Measurements from ENCODE around the gene FBXL2. TPM values are rescaled to one million over a fixed set of nuclear protein-coding genes. Genes with fewer than 3 reads are reported as not detected.
"Not testable (repeated sequence)": the region's sequence is repeated elsewhere in the genome, so short reads cannot be mapped to it uniquely, and the experiment has no call there.

Gene FBXL2
- total RNA-seq, 1 donor from 2014 or later: 70.8 TPM

DNA sequence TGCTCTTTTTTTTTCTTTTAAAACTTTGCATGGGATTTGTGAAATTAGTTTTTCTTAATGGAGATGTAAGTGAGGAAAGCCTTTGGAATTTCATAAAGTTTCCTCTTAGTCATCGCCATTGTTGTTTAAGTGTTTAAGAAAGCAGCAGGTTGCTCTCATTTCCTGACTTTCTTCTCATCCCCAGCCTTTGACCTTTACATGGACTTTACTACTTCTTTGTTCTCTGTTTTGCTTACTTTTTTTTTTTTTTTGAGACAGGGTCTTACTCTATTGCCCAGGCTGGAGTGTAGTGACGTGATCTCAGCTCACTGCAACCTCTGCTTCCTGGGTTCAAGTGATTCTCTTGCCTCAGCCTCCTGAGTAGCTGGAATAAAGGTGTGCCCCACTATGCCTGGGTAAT lies 38.6 kb downstream of the FBXL2 start:
- DNase-seq: no peak

DNA sequence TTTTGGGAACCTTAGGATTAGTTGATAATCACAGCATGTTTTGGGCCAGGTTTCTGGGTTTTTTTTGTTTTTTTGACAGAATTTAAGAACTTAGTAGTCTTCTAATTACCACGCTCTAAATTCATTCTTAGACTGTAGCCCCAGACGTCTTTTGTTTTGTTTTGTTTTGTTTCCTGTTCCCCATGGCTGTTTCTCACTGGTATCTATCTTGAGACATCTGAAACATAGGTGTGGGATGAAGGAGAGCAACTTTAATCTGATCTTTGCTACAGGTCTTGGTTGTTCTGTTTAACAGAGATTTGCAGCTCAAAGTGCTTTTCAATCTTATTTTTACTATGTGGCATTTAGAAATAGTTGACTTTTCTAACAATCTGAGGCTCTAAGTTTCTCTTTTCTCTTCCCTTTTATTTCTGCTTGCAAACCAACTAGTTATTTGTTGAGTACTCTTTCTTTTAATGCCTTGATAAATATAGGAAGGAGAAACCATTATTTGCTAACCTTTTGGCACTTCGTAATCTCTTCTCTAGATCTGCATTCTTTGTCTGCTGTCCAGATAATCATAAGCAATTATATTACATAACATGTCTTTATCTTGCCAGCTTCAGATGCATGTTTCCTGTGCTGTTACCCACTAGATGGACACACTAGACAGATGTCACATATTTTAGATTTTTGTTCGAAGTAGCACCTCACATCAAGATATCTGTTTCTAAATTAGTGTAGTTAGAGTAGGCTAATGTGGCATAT lies 40.9 kb downstream of the FBXL2 start:
- DNase-seq: no peak

- DNase-seq: no peak
Measured at GRCh38 chr3:33318710-33319380, 41.6 kb downstream of the FBXL2 start.

- no peak for DNase-seq
Measured at GRCh38 chr3:33322412-33322811, 45.2 kb downstream of the FBXL2 start.

- no peak for DNase-seq
Measured at GRCh38 chr3:33331414-33331813, 54.2 kb downstream of the FBXL2 start.

DNA sequence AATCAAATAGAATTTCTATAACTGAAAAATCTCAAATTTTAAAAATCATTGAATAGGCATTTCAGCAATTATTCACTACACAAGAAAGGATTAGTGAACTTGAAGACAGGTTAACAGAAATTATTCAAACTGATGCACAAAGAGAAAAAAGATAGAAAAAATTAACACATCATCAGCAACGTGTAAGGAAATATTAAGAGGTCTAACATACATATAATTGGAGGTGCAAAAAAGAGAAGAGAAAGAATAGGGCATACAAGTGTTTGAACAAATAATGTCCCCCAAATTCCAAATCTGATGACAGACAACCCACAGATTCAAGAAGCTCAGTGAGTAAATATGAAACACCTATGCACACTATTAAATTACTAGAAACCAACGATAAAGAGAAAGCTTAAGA lies 57.1 kb downstream of the FBXL2 start:
- no peak for DNase-seq

DNA sequence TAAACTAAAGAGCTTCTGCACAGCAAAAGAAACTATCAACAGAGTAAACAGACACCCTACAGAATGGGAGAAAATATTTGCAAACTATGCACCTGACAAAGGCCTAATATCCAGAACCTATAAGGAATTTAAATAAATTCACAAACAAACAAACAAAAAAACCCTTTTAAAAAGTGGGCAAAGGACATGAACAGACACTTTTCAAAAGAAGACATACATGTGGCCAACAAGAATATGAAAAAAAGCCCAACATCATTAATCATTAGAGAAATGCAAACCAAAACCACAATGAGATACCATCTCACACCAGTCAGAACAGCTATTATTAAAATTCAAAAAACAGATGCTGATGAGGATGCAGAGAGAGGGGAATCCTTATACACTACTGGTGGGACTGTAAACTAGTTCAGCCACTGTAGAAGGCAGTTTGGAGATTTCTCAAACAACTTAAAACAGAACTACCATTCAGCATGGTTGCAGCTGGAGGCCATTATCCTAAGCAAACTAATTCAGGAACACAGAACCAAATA lies 61.8 kb downstream of the FBXL2 start:
- DNase-seq: not testable (repeated sequence)

DNA sequence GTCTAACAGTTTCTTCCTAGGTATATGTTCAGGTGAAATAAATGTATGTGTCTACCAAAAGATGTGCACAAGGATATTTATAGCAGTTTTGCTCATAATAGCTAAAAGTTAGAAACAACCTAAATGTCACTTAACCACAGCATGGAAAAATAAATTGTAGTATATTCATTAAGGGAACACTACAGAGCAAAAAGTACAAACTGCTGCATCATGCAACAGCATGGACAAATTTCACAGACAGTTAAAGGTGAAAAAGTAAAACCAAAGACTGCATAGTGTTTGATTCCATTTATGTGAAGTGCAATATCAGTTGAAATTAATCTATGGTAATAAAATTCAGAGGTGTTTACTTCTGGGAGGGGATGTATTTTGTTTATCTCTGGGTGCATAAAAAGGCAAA lies 62.5 kb downstream of the FBXL2 start:
- no peak for DNase-seq

- no peak for DNase-seq
Measured at GRCh38 chr3:33355611-33356010, 78.4 kb downstream of the FBXL2 start.

DNA sequence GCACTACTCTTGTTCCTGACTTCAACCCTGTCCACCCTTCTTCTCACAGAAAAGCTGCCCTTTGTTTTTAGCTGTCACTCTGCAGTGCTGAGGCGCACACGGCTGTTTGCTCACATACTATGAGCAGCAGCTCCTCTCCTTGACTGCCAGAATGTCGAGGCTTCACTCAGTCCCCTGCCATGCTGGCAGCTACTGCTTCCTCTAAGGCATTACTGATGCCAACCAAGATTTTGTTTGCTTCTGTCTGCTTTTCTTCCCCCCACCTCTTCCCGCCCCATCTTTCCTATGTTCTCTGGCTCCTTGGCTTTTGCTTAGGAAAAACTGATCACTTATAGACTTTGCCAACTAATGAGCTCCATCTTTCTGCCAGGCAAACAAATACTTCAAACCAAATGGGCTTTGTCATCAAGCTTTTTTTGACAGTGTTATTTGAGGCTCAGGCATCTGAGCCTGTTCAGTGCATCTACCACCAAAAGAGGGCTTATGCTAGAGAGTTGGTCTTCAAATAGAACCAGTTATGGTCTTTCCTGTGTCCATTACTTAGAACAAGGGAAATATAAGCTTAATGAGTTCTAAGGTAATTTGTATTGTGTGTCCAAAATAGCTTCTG lies 81.0 kb downstream of the FBXL2 start:
- no peak for DNase-seq

GRCh38 chr3:33360136-33360825 lies 83.0 kb downstream of the FBXL2 start:
- DNase-seq: no peak

GRCh38 chr3:33363113-33363800 lies 86.0 kb downstream of the FBXL2 start:
- no peak for DNase-seq

GRCh38 chr3:33364060-33364459 lies 86.8 kb downstream of the FBXL2 start:
- no peak for DNase-seq

DNA sequence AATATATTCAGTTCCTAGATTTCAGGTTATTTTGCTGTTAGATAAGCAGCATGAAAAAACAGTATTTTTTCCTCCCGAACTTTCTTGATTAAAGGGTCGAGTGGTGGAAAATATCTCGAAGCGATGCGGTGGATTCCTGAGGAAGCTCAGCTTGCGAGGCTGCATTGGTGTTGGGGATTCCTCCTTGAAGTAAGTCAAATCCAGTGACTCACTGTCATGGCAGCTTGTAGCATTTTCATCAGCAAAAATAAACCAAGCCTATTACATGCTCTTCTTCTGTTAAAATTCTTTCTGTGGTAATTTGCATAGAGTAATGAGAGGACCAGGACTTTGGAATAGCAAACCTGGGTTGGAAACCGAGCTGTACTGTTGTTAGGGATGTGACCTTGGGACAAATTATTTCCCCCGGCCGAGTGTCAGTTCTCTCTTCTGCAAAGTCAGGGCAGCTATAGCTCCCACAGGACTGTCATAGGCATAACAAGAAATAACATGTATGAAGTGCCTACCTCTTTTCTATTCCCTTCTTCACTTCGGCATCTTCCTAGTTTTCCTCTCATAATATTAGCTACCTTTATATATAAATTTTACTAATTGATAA lies 87.4 kb downstream of the FBXL2 start:
- no peak for DNase-seq

GRCh38 chr3:33372218-33373081 lies 95.2 kb downstream of the FBXL2 start:
- no peak for DNase-seq

- DNase-seq: no peak
Measured at GRCh38 chr3:33373082-33373437, 95.8 kb downstream of the FBXL2 start.

DNA sequence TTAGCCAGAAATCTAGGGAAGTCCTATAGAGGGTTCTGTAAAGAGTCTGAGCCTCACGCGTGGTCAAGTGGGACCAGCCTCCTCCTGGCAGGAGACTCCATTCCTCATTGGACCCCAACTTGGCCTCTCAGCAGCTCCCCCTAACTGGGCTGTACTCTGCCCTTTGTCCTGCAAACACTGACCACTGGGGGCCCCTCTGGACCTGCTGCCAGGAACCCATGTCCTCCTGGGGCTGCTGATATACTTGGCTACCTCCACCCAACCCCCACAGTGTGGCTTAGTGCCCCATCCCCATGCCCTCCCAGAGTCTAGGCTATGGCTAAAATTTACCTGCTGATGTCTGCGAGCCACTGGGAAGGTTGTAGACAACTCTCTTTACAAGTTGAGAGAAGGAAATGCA lies 100.2 kb downstream of the FBXL2 start:
- DNase-seq: no peak

- DNase-seq: no peak
Measured at GRCh38 chr3:33377931-33378330, 100.7 kb downstream of the FBXL2 start.

DNA sequence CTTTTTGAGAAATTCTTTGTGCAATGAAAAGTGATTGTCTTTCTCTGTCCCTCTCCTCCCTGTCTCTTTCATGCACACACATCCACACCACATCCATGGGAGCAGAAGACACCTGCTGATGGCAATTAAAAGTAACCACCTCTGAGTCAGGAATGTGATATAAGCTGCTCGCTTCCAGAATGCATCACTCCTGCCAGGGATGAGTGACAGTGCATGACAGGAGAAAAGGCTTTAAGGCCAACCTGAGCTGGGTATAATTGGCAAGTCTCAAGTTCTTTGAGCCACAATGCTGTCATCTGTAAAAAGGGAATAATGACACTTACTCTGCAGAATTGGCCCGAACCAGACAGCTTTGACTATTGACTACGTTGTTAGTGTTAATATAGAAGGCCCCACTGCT lies 103.4 kb downstream of the FBXL2 start:
- DNase-seq: no peak

- no peak for DNase-seq
Measured at GRCh38 chr3:33383951-33384350, 106.7 kb downstream of the FBXL2 start.

- no peak for DNase-seq
Measured at GRCh38 chr3:33385423-33385822, 108.2 kb downstream of the FBXL2 start.
